ENCODE data around the gene GLI3. TPM values are rescaled to one million over a fixed set of nuclear protein-coding genes. Genes with fewer than 3 reads are reported as not detected.

The GLI3 gene
- total RNA-seq, 1 experiment from 2014 or later: 45.0 TPM

- H4K20me1 ChIP-seq (ENCODE audit: control insufficient read depth, insufficient read depth, insufficient read length): no peaks in the 10 kb centered on the region
- Mint-ChIP-seq H3K9me3 (no peaks in the 10 kb centered on the region), H3K27me3 (ENCODE audit: low read depth) (no peaks in the 10 kb centered on the region), H3K4me3 (no peak overlapping the region), H3K27ac (no peak overlapping the region), H3K36me3 (ENCODE audit: insufficient read depth in 1 of 3, low read depth in 3 of 3) (peaks cover 0 to 19% (median 8%) of the 10 kb centered on the region in 3 experiments; a peak in 6 of 7 replicates), H3K4me1 (peaks cover 71 to 72% of the 10 kb centered on the region in 2 experiments)
- no peak for DNase-seq
- H3K79me2 ChIP-seq (ENCODE audit: insufficient read depth, low read length): no peaks in the 10 kb centered on the region
- no peak overlapping the region for H3K23ac ChIP-seq (ENCODE audit: insufficient read length, low read depth, low read length)
- no peak overlapping the region for H2BK15ac ChIP-seq (ENCODE audit: low read depth, low read length)
- no peak overlapping the region for H3K14ac ChIP-seq (ENCODE audit: insufficient read depth, low read length)
- no peak overlapping the region for H4K91ac ChIP-seq (ENCODE audit: insufficient read length, low read depth, low read length)
- H4K5ac ChIP-seq (ENCODE audit: insufficient read length, low read depth, low read length): no peak overlapping the region
- no peak overlapping the region for H4K8ac ChIP-seq (replicated peaks; ENCODE audit: insufficient read length, low read depth, low read length)
- no peaks in the 10 kb centered on the region for H3K79me1 ChIP-seq (ENCODE audit: insufficient read depth, low read depth, low read length, poor library complexity, severe bottlenecking)
- H3K4ac ChIP-seq (ENCODE audit: low read depth, low read length): no peak overlapping the region
- no peak overlapping the region for H2BK12ac ChIP-seq (ENCODE audit: insufficient read length, low read depth, low read length)
- no peaks in the 10 kb centered on the region for H3K23me2 ChIP-seq (ENCODE audit: insufficient read length, low read depth, low read length, poor library complexity, severe bottlenecking)
- no peak overlapping the region for H2AK5ac ChIP-seq (ENCODE audit: insufficient read length, low read length)
- H2BK5ac ChIP-seq (ENCODE audit: insufficient read length, low read length): no peak overlapping the region
- no peak overlapping the region for H2AFZ ChIP-seq (ENCODE audit: low read length)
- WGBS (ENCODE audit: extremely low coverage, insufficient read length, low lambda C conversion rate): no CpG with 5 or more reads among the region's 2 CpGs
- no peak overlapping the region for H3K4me2 ChIP-seq (ENCODE audit: insufficient read depth, insufficient read length, low read length)
- H3K18ac ChIP-seq (ENCODE audit: insufficient read length, low read depth, low read length): no peak overlapping the region
- H3K56ac ChIP-seq (ENCODE audit: insufficient read length, low read depth, low read length): no peak overlapping the region
- no peaks in the 10 kb centered on the region for H3K9me3 ChIP-seq (ENCODE audit: control insufficient read depth, low read depth, low read length)
- H2BK120ac ChIP-seq (ENCODE audit: low read depth, low read length, poor library complexity, severe bottlenecking): no peak overlapping the region
- H3K27me3 ChIP-seq (ENCODE audit: insufficient read depth, low read length): no peaks in the 10 kb centered on the region
- H3T11ph ChIP-seq (ENCODE audit: low read length): no peak overlapping the region
- no peak overlapping the region for H2BK20ac ChIP-seq (ENCODE audit: low read depth, low read length, poor library complexity, severe bottlenecking)
- no peak for TF ChIP-seq CTCF (conservative IDR thresholded peaks at IDR 0.05)
- no peak overlapping the region for H3K9ac ChIP-seq (ENCODE audit: extremely low read depth, insufficient read length, low read length)
- peaks cover 14% of the 10 kb centered on the region; the same call in 1 of the 2 replicates for H3K4me1 ChIP-seq (ENCODE audit: insufficient read depth, low read length)
- no peak overlapping the region for H3K27ac ChIP-seq (ENCODE audit: insufficient read length, low read depth, low read length)
These were observed 18.8 kb downstream of the GLI3 start for GRCh38 chr7:42218248-42218647.
